Caki2 (cell line): ENCODE results near the gene PLLP. TPM values are rescaled to one million over a fixed set of nuclear protein-coding genes. Genes with fewer than 3 reads are reported as not detected.
"Not testable (repeated sequence)": the region's sequence is repeated elsewhere in the genome, so short reads cannot be mapped to it uniquely, and the experiment has no call there.

Experiments
- DNase-seq: peaks from one replicate; pipeline ENCODE4 v3.0.0-alpha.2; 2015; ENCODE audit warnings: low read depth
- in situ Hi-C: cut with HindIII; loops from 2 replicates; pipeline ENCODE4 v1.10.0; 2016; ENCODE audit warnings: low sequenced_read_pairs, low pct_unique_long_range_greater_than_20kb, mixed read lengths
- total RNA-seq: library from RNA; depleted of rRNA; stranded (reverse); fragments of >200 nt; shearing (Covaris generic); gene quantifications from 2 replicates; pipeline ENCODE4 v1.2.3, GENCODE V29; 2014; ENCODE audit warnings: low replicate concordance

PLLP gene
- total RNA-seq, 1 experiment from 2014 or later = 17.0 TPM

- in situ Hi-C loops = no loop called here
- DNase-seq = no peak
Observed at GRCh38 chr16:57279780-57280638, 4.5 kb downstream of the PLLP start.

GRCh38 chr16:57278494-57278893 is 6.0 kb downstream of the PLLP start:
- in situ Hi-C loops = no loop called here
- no peak for DNase-seq

DNA sequence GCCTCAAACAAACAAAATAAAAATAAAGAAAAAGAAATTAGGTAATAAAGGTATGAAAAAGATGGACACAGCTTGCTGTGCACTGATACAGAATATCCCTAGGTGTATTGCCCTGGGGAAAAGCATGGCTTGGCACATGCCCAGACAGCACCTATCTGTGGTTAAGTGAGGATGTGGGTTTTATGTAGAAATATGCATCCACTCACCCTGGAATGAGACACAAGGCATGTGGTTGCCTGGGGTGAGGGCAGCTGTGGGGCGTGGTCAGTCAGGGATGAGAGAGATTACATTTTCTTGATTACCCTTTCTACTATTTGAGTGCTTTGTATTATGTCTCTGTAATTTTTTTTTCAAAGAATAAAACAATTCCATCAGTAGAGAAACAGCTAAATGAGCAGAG is 6.9 kb downstream of the PLLP start:
- in situ Hi-C loops = no loop called here
- DNase-seq = peak; percentile 93

DNA sequence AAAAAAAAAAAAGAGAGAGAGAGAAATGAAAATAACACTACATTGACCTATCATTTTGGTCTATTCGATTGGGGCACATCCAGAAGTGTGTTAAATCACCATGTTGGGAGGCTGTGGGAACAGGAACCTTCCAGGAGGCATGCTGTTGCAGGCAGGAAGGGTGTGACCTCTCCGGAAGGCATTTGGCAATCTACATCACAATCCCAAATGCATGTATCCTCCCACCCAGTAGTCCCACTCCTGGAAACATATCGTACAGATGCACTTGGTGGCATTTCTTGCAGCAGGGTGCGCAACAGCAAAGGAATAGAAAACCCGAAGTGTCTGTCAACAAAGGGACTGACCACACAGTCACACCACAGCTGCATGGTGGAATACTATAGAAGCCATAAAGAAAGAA is 7.9 kb downstream of the PLLP start:
- in situ Hi-C loops = no loop called here
- DNase-seq = no peak

- DNase-seq, in situ Hi-C loops: not testable (repeated sequence)
Observed at GRCh38 chr16:57275946-57276345, 8.5 kb downstream of the PLLP start.

DNA sequence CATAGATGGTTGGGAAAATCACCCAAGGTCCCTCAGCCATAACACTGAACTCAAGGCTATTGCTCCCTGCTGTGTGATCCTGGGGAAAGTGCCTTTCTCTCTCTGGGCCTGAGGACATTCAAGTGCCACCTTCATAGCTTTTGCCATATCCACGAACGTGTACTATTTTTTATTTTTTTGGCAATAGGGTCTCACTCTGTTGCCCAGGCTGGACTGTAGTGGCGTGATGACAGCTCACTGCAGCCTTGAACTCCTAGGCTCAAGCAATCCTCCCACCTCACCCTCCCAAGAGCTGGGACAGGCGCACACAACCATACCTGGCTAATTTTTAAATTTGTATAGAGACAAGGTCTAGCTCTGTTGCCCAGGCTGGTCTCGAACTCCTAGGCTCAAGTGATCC is 10.6 kb downstream of the PLLP start:
- DNase-seq = no peak
- in situ Hi-C loops = no loop called here

DNA sequence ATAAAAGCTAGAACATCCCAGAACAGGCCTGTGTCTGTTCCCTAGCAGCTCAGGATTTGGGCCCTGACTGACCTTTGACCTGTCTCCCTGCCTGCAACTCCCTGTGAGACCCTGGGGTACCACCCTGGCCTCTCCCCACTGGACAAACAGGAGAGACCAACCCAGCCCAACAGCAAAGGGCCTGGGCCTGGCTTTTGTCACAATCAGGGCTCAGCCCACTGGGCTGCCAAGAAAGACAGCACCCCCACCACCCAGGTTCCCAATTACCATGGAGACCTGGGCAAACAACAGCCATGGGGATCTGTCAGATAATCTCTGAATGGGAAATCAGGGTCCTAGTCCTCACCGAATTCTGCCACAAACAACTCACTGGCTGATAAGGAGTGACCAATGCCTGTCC is 11.1 kb downstream of the PLLP start:
- no peak for DNase-seq

GRCh38 chr16:57271867-57272495 is 12.5 kb downstream of the PLLP start:
- no peak for DNase-seq
- in situ Hi-C loops = no loop called here

More for the DNA sequence above, 11.1 kb downstream of the PLLP start:
- in situ Hi-C loops = no loop called here

- in situ Hi-C loops = no loop called here
- DNase-seq = no peak
Observed at GRCh38 chr16:57271063-57271345, 13.5 kb downstream of the PLLP start.

DNA sequence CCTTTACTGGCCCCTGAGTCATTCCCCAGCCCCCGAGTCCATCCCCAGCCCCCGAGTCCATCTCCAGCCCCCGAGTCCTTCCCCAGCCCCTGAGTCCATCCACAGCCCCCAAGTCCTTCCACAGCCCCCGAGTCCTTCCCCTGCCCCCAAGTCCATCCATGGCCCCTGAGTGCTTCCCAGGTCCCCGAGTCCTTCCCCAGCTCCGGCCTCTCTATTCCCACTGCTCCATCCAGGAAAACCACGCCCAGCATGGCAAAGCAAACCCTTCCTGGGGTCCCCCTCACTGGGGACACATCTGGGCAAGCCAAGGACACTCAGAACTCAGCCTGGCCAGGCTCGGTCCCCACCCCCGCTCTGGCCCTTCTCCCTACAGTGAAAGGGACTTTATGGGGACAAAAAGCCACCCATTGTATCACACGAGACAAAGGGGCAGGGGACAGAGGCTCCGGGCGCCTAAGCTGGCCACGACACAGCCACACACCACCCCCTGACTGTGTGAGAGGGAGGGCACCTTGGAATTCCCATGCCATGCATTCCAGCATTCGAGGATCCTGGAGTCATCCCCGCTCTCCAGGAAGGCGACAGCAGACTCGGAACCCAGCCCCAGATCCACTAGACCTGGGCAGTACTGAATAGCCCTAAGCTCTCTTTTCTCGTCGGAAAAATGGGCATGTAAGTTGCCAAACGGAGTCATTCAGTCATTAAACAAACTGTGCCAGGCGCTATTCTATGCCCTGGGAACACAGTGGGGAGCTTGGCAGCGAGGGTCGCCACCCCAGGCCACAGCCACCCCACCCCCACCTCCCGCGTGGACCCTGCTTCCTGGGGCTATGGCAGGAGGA is 14.0 kb downstream of the PLLP start:
- DNase-seq = no peak
- in situ Hi-C loops = no loop called here

DNA sequence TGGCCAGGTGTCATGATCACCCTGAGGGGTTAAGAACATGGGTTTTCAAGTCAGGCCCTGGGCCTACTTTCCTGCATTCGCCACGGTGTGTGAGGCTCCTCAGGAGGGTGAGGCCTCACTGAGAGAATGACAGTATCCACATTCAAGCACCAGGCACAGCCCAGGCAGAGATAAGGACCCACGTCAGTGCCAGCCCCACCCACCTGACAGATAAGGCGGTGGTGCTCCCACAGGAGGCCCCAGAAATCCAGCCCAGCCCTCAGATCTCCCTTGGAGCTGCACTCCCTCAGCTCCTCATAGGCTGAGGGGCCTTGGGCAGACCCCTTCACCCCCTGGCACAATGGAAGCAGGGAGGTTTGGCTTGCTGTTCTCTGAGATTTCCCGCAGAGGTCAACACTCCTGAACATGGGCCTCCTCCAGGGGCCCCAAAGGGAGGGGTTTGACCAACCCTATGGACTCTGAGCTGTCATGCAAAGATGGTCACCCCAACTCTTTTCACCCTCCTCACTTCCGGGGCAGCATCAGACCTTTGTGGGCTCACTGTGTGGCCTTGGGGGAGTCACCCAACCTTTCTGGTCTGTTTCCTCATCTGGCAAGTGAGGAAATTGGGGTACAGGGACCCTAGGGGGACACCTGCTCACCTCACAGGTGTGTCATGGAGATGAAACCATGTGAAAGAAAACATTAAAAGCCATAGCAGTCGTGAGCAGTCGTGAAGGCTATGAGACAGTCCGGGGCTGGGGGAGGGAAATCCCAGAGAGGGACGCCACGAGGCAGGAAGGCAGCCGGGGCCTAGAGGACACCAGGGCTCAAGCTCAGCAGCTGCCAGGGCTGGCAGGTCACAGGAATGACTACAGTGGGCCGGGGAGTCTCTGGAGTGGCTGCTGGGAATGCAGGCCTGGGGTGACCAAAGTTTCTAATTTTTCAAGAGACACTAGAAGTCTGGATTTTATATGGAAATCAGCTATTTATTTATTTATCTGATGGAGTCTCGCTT is 15.4 kb downstream of the PLLP start:
- in situ Hi-C loops = no loop called here

DNA sequence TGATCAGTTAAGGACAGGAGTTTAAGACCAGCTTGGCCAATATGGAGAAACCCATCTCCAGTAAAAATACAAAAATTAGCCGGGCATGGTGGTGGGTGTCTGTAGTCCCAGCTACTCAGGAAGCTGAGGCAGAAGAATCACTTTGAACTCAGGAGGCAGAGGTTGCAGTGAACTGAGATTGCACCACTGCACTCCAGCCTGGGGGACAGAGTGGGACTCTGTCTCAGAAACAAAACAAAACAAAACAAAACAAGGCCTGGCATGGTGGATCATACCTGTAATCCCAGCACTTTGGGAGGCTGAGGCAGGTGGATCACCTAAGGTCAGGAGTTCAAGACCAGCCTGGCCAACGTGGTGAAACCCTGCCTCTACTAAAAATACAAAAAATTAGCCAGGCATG is 17.1 kb downstream of the PLLP start:
- in situ Hi-C loops, DNase-seq: not testable (repeated sequence)

More for the DNA sequence above, 15.4 kb downstream of the PLLP start:
- no peak for DNase-seq

DNA sequence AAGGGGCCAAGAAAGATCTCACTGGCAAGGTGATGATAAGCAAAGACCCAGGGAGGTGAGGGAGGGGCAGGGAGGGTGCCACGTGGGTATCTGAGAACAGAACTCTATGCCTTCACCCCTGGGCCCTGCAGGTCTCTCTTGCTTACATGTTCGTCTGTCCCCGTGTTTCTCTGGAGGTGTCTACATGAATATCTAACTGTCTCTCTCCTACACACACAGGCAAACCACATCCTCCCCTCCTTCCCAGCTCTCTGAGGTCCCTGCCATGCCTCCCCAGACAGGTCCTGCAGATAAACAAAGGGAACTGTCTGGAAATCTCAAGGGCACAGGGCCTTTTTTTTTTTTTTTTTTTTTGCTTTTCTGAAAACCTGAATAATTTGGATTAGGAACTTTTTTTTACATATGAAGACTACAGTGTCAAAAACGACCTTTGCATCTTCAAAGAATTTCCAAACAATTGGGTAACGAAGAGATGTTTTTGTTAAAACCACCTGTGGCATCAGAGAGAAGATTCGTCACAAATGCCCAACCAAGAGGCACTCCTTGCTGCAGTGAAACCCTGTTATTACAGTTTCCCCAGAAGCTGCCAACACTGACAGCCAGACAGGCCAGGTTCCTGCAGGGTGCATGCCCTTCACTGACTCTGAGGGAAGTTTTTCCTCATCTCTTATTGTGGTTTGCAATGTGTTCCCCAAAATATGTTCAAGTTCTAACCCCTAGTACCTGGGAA is 17.8 kb downstream of the PLLP start:
- in situ Hi-C loops = no loop called here

DNA sequence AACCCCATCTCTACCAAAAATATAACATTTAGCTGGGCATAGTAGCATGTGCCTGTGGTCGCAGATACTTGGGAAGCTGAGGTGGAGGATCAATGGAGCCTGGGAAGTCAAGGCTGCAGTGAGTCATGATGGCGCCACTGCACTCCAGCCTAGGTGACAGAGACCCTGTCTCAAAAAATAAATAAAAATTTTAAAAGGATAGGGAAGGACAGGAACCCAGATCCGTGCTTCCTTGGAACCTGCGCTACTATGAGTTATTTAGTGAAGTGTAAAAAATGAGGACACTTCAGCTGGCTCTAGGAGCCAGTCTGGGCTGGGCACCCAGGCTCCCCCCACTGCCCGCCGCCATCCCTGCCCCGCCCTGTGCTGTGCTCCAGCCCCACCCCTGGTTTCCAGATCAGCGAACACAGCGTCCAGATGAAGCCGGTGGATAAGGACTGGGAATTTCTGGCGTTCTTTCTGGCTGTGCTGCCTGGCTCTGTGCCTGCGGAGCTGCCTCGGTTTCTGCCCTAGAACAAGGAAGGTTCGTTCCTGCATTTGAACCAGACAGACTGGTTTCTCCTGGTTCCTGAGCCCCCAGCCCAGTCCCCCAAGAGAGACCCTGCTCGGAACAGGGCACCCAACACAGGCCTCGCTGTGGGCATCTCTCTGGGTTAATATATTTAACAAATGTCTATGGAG is 18.5 kb downstream of the PLLP start:
- DNase-seq = peak; percentile 75
- in situ Hi-C loops = no loop called here

More for the DNA sequence above, 17.8 kb downstream of the PLLP start:
- no peak for DNase-seq

DNA sequence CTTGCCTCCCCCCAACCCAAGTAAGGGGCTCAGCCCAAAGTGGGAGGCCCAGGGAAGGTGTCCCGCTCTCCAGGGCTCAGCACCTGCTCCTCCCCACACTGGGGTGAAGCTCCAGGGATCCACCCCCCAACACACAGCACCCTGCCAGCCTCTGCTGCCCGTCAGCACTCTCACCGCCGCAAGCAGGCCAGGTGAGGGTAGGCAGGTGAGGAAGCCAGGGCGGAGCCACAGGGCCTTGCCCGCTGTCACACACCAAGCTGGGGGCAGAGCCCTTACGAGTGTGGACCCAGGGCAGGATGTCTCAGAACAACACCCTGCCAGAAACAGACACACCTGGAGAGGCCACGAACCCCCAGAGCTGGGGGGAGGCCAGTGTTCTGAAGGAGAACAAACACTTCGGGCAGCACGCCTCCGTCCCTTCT is 19.5 kb downstream of the PLLP start:
- no peak for DNase-seq
- in situ Hi-C loops = no loop called here

GRCh38 chr16:57264381-57264780 is 20.1 kb downstream of the PLLP start:
- in situ Hi-C loops = no loop called here
- DNase-seq = no peak
